CD4-positive, alpha-beta T cell treated with Interleukin-10 for 1 hour (primary cell): ENCODE results near the gene ZNF865.
A peak's percentile ranks its signal among the peaks of the same experiment; 100 is the strongest.

Source experiments
- DNase-seq: peaks from one replicate; pipeline ENCODE4 v3.0.0-alpha.2; 2020

The ZNF865 gene

GRCh38 chr19:55588738-55589137, 16.7 kb upstream of the ZNF865 start:
- no peak for DNase-seq

- no peak for DNase-seq
Observed at GRCh38 chr19:55590109-55590508, 15.3 kb upstream of the ZNF865 start.

- DNase-seq, result no peak
Observed at GRCh38 chr19:55590617-55591016, 14.8 kb upstream of the ZNF865 start.

DNA sequence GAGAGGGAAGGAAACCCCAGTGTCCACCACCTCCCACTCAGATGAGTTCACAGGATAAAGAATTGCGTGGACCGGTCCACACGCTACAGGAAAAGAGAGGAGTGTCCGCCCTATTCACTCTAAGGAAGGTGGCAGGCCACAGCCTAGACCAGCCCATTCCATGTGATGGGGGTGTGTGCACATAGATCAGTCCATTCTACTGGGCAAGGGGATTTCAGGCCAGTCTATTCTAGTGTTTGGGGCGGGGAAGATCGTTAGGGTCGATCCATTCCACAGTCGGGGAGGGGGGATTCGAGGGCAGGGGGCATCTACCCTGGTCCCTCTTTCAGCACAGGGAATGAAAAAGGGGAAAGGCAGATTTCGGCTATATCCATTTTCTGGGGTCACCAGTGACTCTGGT, 13.9 kb upstream of the ZNF865 start:
- no peak for DNase-seq

GRCh38 chr19:55592391-55593090, 12.9 kb upstream of the ZNF865 start:
- no peak for DNase-seq

DNA sequence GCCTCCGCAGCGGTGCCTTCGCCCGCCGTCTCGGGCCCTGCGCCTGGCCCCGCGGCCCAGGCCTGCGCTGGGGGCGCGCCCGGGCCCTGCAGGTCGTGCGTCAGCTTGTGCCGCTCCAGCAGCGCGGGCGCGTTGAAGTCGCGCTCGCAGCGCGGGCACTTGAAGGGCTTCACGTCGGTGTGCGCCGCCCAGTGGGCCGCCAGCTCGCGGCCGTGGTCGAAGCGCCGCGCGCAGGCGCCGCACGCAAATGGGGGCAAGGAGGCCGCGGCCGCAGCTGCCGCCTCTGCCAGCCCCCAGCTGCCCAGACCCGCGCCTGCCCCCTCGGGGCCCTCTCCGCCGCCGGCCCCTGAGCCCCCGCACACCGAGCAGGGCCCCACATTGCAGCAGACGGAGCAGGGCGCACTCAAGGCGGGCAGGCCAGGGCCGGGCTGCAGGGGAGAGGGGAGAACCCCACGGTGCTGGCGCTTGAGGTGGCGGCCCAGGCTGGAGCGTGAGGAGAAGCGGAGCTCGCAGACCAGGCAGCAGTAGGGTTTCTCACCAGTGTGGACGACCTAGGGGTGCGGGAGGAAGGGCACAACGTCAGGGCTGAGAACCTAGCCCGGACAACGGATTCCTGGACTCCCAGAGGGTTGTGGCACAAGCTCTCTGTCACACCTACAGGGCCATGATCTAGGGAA, 12.2 kb upstream of the ZNF865 start:
- DNase-seq, result no peak

- no peak for DNase-seq
Observed at GRCh38 chr19:55594996-55595545, 10.4 kb upstream of the ZNF865 start.

DNA sequence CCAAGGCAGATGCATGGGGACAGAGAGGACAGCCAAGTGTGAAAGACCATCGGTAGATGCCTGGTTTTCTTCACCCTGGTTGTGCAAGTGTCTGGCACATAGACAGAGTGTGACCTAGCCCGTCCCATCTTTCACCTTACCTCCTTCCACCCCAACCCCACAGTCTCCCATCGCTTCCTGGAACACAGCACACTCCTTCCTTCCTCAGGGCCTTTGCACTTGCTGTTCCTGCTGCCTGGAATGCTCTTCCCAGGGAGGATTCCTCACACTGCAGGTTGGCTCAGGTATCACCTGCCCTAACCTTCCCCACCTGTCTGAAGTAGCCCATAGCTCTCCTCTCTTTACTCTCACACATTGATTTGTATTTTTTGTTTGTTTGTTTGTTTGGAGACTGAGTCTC, 9.1 kb upstream of the ZNF865 start:
- no peak for DNase-seq

GRCh38 chr19:55597501-55597921, 7.9 kb upstream of the ZNF865 start:
- no peak for DNase-seq

DNA sequence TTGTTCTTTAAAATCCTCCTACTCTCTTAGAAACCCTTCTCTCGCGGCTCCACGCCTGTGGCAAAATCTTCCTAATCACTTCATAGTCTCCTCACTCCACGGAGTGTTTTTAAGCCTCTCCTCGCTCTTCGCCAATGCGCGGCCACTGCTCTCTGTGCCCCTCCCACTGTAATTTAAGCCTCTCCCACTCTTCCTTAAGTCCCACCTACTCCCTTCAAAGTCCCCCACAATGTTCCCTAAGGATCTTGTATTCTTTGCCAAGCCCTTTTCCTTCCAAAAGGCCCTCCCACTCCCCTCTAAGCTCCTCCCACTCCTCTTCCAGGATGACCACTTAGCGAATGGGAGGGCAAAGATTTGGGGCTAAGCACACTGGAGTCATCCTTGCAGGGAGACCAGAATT, 7.4 kb upstream of the ZNF865 start:
- no peak for DNase-seq

DNA sequence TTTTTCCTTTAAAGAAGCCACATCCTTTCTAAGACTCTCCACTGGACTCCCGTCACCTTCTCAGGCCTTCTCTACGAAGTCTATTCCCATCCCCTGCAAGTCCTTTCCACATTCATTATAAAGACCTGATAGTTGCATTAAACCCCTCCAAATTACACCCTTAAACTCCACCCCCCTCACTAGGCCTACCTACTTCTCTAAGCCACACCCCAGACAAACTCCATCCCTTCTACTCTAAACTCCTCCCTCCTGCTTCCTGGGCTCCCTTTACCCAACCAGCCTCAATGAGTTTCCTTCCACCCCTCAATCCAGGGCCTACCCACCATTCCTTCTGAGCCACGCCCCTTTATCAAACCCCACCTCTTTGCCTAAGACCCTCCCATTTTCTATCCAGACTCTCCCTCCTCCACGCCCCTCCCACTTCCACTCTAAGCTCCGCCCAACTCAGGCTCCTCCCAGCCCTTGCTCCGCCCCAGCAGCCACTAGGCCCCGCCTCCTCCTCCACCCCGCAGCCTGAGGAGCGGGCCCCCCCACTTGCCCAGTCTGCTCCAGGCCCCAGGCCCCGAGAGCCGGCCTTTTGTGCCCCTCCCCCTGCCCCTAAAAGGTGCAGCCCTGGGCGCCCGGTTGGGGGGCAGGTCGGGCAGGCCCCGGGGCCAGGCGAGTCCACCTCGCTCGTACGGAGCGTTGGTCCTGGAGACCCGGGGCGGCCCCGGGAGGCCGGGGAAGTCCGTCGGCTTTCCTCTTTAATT, 6.6 kb upstream of the ZNF865 start:
- peak; percentile 96 for DNase-seq

DNA sequence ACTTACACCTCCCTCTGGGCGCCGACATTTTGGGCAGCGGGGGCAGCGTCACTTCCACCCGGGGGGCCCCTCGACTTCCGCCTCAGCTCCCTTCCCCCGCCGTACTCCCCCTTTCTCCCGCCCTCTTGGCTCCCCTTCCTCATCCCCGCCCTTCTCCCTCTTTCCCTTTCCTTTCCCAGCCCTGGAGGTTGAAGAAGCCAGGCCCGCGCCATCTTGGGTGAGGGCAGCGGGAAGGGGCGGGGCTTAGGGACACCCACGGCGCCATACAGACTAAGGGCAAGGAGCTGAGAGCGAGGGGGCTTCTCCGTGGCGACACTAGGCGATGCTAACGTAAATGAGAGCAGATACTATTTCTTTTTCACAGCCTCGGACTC, 6.0 kb upstream of the ZNF865 start, which contains the start of gene FIZ1:
TSS of gene FIZ1 (minus strand) at position 50 of the 374 bp plus-strand sequence. CDS start 1,652 bp downstream, outside the sequence.
- DNase-seq, result peak; percentile 98

DNA sequence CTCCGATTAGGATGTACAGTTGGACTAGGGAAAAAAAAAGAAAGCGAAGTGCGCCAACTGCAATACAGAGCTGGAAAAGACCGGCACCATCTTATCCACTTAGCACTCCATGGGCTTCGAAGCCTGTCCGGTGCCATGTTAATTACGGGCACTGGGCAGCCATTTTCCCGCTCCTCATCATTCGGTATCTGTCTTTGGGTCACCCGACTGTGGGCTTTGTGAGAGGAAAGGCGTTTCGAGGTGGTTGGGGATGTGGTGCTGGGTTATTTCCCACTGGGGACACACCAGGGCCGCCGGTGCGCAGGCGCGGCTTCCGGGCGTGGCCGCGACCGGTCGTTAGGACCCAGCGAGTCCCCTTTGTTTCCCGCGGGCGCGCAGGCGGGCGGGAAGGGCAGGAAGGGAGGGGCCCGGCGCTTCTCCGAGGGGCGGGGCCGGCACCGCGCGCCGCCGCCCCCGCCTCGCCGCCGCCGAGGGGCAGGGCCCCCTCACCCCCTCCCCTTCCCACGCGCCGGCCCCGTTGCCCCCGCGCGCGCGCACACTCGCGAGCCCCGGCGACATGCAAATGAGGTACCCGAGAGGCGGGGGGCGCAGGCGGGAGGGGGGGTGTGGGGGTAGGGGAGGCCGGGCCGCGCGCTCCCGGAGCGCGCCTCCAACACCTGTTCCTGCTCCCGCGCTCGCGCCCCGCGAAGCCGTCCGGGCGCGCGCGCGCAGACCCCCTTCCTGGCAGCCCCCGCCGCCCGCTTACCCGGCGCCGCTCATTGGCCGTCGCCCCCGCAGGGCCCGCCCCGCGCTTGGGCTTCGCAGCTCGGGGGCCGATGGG, 5.4 kb upstream of the ZNF865 start, which contains the start of gene ZNF524:
TSS of gene ZNF524 (plus strand) at position 447 of the 820 bp plus-strand sequence. CDS start 1,825 bp downstream, outside the sequence.
- DNase-seq, result peak; percentile 91

DNA sequence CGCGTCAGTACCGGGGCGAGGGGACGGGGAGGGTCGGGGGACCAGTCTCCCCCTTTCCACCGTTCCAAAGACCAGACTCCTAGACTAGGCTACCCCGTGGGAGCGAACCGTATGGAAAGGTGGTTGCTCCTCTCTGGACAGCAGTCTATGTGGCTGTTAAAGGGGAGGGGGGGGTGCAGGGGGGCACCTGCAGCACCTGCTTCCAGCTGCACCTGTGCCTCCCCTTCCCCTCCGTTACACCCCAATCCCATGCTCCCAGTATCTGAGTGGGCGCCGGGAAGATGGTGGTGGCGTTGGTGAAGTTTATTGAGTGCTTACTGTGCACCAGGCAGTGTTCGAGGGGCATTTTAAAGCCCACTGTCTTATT, 4.8 kb upstream of the ZNF865 start:
- no peak for DNase-seq

GRCh38 chr19:55601084-55601483, 4.4 kb upstream of the ZNF865 start:
- no peak for DNase-seq

- no peak for DNase-seq
Observed at GRCh38 chr19:55602104-55603001, 3.1 kb upstream of the ZNF865 start.

- DNase-seq, result no peak
Observed at GRCh38 chr19:55603115-55603514, 2.3 kb upstream of the ZNF865 start.

GRCh38 chr19:55603581-55604292, 1.7 kb upstream of the ZNF865 start:
- no peak for DNase-seq

DNA sequence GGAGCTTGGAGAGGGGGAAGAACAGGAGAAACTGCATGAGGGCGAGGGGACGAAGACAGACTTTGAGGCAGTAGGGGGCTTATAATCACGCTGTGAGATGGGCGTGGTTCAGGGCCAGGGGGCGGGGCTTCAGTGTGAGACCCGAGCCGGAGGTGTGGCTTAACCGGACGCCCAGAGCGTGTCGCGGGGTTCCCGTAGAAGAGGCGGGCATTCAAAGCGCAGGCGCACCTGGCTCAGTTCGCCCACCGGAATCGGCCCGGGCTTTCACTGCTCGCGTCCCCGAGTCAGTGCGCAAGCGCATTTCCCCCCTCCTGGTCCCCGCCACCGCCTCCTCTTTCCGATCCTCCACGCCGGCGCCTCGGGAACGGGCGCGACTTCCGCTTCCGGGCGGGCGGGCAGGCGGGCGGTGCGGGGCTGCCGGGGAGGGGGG, 225 bp upstream of the ZNF865 start:
- DNase-seq, result peak; percentile 99

DNA sequence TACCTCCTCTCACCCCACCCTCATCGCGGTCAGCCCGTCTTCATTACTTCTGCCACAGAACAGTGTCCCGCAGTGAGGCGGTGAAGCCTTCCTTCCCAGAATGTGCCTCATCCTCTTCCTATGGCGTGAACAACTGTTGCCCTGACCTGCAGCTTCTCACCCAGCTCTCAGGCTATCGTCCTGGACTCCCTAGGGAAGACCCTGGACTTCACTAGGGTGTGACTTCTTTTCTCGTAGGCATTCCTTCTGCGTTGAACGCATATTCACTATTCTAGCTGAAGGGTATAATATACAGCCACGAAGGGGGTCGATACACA, 982 bp downstream of the ZNF865 start:
- DNase-seq, result no peak

DNA sequence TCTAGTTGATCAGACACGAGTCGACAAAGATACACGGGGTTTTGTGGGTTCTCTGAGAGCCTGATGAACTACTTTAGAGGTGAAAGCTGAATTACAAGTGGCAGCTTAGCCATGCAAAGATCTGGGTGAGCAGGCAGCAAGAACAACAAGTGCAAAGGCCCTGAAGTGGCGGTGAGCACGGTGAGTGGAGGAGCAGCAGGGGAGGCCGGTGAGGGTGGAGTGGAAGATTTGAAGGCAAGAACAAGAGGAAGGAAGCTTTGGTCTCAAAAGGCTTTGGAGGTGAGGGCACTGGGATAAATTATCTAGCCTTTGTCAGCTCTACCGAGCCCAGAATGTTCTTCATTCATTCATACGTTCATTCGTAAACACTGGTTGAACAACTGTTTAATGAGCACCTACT, 1.4 kb downstream of the ZNF865 start:
- no peak for DNase-seq
